Head of caudate nucleus (tissue), 42 donors: ENCODE results near the gene FAM50A.

Experiments used
- DNase-seq, 42 donors: peaks; one replicate each; pipeline versions ENCODE4 v3.0.0 to v3.0.0-alpha.2; 2020 to 2021; ENCODE audit warnings: mixed read lengths in 7 of 42
- intact Hi-C: fragments of 100-400 bp; cut with DNase I; formaldehyde crosslinking; loops from one replicate; pipeline ENCODE4 v1.15.0; 2022

The FAM50A gene

GRCh38 chrX:154458116-154458953 lies 14.4 kb downstream of the FAM50A start, which contains the start of gene PLXNA3:
Gene PLXNA3 (plus strand): TSS chrX:154458281. CDS start chrX:154460184, 1,903 bp downstream.
- peak in 32 of 42 donors; percentile 40 to 79 (median 61) for DNase-seq
- intact Hi-C loops: no loop called here

GRCh38 chrX:154458954-154459778 lies 15.2 kb downstream of the FAM50A start:
- intact Hi-C loops: no loop called here
- DNase-seq: peak in 13 of 42 donors; percentile 16 to 51 (median 35)

- intact Hi-C loops: no loop called here
- no peak for DNase-seq
Measured at GRCh38 chrX:154459832-154460231, 15.9 kb downstream of the FAM50A start.

GRCh38 chrX:154460326-154460725 lies 16.4 kb downstream of the FAM50A start:
- DNase-seq: peak in 3 of 42 donors; percentile 19 to 53 (median 47)
- intact Hi-C loops: no loop called here

- intact Hi-C loops: no loop called here
- DNase-seq: peak in 23 of 42 donors; percentile 35 to 74 (median 59)
Measured at GRCh38 chrX:154462396-154462795, 18.5 kb downstream of the FAM50A start.

- intact Hi-C loops: no loop called here
- DNase-seq: no peak
Measured at GRCh38 chrX:154463611-154464220, 19.8 kb downstream of the FAM50A start.

- intact Hi-C loops: no loop called here
- DNase-seq: peak in 1 of 42 donors; percentile 31
Measured at GRCh38 chrX:154464806-154465365, 20.9 kb downstream of the FAM50A start.

- intact Hi-C loops: no loop called here
Measured at GRCh38 chrX:154465601-154466000, 21.7 kb downstream of the FAM50A start.

GRCh38 chrX:154466036-154466435 lies 22.1 kb downstream of the FAM50A start:
- DNase-seq: no peak
- intact Hi-C loops: no loop called here

More at GRCh38 chrX:154465601-154466000, 21.7 kb downstream of the FAM50A start:
- DNase-seq: no peak

GRCh38 chrX:154466907-154467306 lies 23.0 kb downstream of the FAM50A start:
- intact Hi-C loops: no loop called here

GRCh38 chrX:154467556-154467955 lies 23.6 kb downstream of the FAM50A start:
- no peak for DNase-seq
- intact Hi-C loops: no loop called here

More at GRCh38 chrX:154466907-154467306, 23.0 kb downstream of the FAM50A start:
- no peak for DNase-seq

GRCh38 chrX:154468217-154468616 lies 24.3 kb downstream of the FAM50A start:
- intact Hi-C loops: no loop called here
- DNase-seq: no peak

- intact Hi-C loops: no loop called here
- DNase-seq: no peak
Measured at GRCh38 chrX:154469114-154469513, 25.2 kb downstream of the FAM50A start.

- no peak for DNase-seq
- intact Hi-C loops: no loop called here
Measured at GRCh38 chrX:154469880-154470279, 25.9 kb downstream of the FAM50A start.

- no peak for DNase-seq
Measured at GRCh38 chrX:154470434-154470833, 26.5 kb downstream of the FAM50A start.

GRCh38 chrX:154470914-154471568 lies 27.1 kb downstream of the FAM50A start:
- no peak for DNase-seq
- intact Hi-C loops: no loop called here

More at GRCh38 chrX:154470434-154470833, 26.5 kb downstream of the FAM50A start:
- intact Hi-C loops: no loop called here

- no peak for DNase-seq
Measured at GRCh38 chrX:154471839-154472684, 28.1 kb downstream of the FAM50A start.

More at GRCh38 chrX:154471839-154472684, 28.1 kb downstream of the FAM50A start:
- intact Hi-C loops: no loop called here
